Hepatocyte (in vitro differentiated cells): ENCODE data around the gene KRTAP5-4. TPM values are rescaled to one million over a fixed set of nuclear protein-coding genes. Genes with fewer than 3 reads are reported as not detected.
"Not testable (repeated sequence)": the region's sequence is repeated elsewhere in the genome, so short reads cannot be mapped to it uniquely, and the experiment has no call there.

ENCODE experiments used
- DNase-seq: peaks from one replicate; pipeline ENCODE4 v3.0.0-alpha.2; 2016; ENCODE audit warnings: low spot score
- H2AFZ ChIP-seq: fragments of 200-600 bp; sonication (generic); 2 replicates; pipeline ENCODE4 v1.6.0; 2016; ENCODE audit warnings: antibody characterized with exemption, mild to moderate bottlenecking
- H3K27ac ChIP-seq: fragments of 200-600 bp; sonication (generic); 2 replicates; pipeline ENCODE4 v1.5.1; 2016; ENCODE audit warnings: mild to moderate bottlenecking
- H3K27me3 ChIP-seq: fragments of 200-600 bp; sonication (generic); 2 replicates; pipeline ENCODE4 v1.6.1; 2016
- H3K36me3 ChIP-seq: fragments of 200-600 bp; sonication (generic); replicated peaks from 2 replicates; pipeline ENCODE4 v1.5.1; 2016; ENCODE audit warnings: low read depth; ENCODE audit not compliant: insufficient read depth
- H3K4me1 ChIP-seq: fragments of 200-600 bp; sonication (generic); 2 replicates; pipeline ENCODE4 v1.5.1; 2016; ENCODE audit warnings: mild to moderate bottlenecking, moderate library complexity; ENCODE audit not compliant: insufficient read depth
- H3K4me2 ChIP-seq: fragments of 200-600 bp; sonication (generic); 2 replicates; pipeline ENCODE4 v1.6.0; 2016
- H3K4me3 ChIP-seq: fragments of 200-600 bp; sonication (generic); 2 replicates; pipeline ENCODE4 v1.5.1; 2016; ENCODE audit warnings: mild to moderate bottlenecking
- H3K79me2 ChIP-seq: fragments of 200-600 bp; sonication (generic); 2 replicates; pipeline ENCODE4 v1.6.0; 2017; ENCODE audit warnings: mild to moderate bottlenecking
- H3K9me2 ChIP-seq: fragments of 200-600 bp; sonication (generic); replicated peaks from 2 replicates; pipeline ENCODE4 v1.6.0; 2017; ENCODE audit warnings: mild to moderate bottlenecking; ENCODE audit not compliant: insufficient read depth
- H3K9me3 ChIP-seq: fragments of 200-600 bp; sonication (generic); 2 replicates; pipeline ENCODE4 v1.5.1; 2016; ENCODE audit warnings: low read depth, mild to moderate bottlenecking
- H4K20me1 ChIP-seq: fragments of 200-600 bp; sonication (generic); 2 replicates; pipeline ENCODE4 v1.6.0; 2016; ENCODE audit warnings: mild to moderate bottlenecking; ENCODE audit not compliant: insufficient read depth, poor library complexity, severe bottlenecking
- EZH2 ChIP-seq: fragments of 200-600 bp; sonication (generic); IDR thresholded peaks from 2 replicates; pipeline ENCODE4 v1.6.1; 2016; ENCODE audit warnings: antibody characterized with exemption, mild to moderate bottlenecking, borderline replicate concordance
- EZH2phosphoT487 ChIP-seq: fragments of 200-600 bp; sonication (generic); IDR thresholded peaks from one replicate; pipeline ENCODE4 v1.6.1; 2018; ENCODE audit warnings: antibody characterized with exemption, mild to moderate bottlenecking, low read depth, moderate library complexity; ENCODE audit not compliant: unreplicated experiment, severe bottlenecking
- WGBS: methylation state at CpG from one replicate; pipeline ENCODE4 v1.1.6; 2016; ENCODE audit warnings: low lambda C conversion rate; ENCODE audit errors: missing lambda C conversion rate; 5-methylcytosine and 5-hydroxymethylcytosine counted together
- polyA plus RNA-seq: library from polyadenylated mRNA; unstranded; fragments of >200 nt; fragmentation: Nextera tagmentation; extraction: Ambion mirVana; gene quantifications from 2 replicates; pipeline ENCODE4 v1.2.1, GENCODE V29; 2016
- total RNA-seq: library from RNA; depleted of rRNA; stranded (reverse); fragments of >200 nt; gene quantifications from 2 replicates; pipeline ENCODE4 v1.2.3, GENCODE V29; 2014
- TF ChIP-seq, protein P1 (sequence below): fragments of 200-600 bp; sonication (generic); IDR thresholded peaks from 2 replicates; pipeline ENCODE4 v1.5.1; 2016; ENCODE audit warnings: antibody characterized with exemption, mild to moderate bottlenecking; ENCODE audit not compliant: poor library complexity

The KRTAP5-4 gene
- total and polyA plus RNA-seq, 2 experiments from 2014 or later: not detected

DNA sequence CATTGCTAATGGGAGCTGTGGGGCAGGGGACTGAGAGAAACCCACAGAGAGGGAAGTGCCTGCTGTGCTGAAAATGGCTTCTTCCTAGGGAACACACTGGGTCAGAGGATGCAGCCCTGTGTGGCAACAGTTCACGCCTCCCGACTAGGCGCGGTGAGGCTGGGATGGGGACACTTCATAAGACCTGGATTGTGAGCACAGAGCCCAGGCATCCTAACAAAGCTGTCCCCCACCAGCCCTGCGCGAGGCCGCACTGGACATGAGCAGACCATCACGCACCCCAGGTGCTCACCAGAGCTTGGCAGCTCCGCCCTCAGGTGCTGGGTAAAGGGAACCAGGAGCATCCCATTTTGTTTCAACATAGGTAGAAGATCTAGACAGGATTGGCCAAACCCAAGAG lies 1.8 kb upstream of the KRTAP5-4 start:
- no peaks in the 10 kb centered on the region for H3K36me3 ChIP-seq
- no peak overlapping the region for H3K27ac ChIP-seq
- H4K20me1 ChIP-seq: no peaks in the 10 kb centered on the region
- no peaks in the 10 kb centered on the region for H3K79me2 ChIP-seq
- H3K27me3 ChIP-seq: peaks cover 7% of the 10 kb centered on the region
- H3K9me2 ChIP-seq: no peaks in the 10 kb centered on the region
- H3K4me2 ChIP-seq: no peak overlapping the region
- no peak overlapping the region for H3K4me3 ChIP-seq
- TF ChIP-seq, protein P1, sequence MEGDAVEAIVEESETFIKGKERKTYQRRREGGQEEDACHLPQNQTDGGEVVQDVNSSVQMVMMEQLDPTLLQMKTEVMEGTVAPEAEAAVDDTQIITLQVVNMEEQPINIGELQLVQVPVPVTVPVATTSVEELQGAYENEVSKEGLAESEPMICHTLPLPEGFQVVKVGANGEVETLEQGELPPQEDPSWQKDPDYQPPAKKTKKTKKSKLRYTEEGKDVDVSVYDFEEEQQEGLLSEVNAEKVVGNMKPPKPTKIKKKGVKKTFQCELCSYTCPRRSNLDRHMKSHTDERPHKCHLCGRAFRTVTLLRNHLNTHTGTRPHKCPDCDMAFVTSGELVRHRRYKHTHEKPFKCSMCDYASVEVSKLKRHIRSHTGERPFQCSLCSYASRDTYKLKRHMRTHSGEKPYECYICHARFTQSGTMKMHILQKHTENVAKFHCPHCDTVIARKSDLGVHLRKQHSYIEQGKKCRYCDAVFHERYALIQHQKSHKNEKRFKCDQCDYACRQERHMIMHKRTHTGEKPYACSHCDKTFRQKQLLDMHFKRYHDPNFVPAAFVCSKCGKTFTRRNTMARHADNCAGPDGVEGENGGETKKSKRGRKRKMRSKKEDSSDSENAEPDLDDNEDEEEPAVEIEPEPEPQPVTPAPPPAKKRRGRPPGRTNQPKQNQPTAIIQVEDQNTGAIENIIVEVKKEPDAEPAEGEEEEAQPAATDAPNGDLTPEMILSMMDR: no peak
- no peak for TF ChIP-seq EZH2
- no peak for DNase-seq
- H3K9me3 ChIP-seq: no peaks in the 10 kb centered on the region
- H2AFZ ChIP-seq: no peak overlapping the region
- WGBS: 81% methylated on average over 9 of the region's 9 CpGs
- no peaks in the 10 kb centered on the region for H3K4me1 ChIP-seq

DNA sequence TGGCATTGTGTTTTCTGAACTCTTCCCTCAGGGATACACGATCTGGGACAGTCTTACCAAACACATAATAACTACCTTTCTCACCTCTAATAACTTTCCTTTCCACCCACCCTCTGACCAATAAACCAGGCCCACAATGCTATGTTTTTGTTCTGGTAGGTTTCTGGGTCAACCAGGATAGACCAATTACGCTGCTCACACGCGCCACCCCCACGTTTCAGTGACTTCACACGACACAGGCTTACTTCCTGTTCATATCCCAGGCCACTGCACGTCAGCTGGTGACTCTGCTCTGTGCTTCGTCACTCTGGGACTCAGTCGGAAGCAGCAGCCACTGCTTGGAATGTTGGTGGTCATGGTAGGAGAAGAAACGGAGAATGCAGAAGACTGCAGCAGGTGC lies 2.5 kb downstream of the KRTAP5-4 start:
- Histone ChIP-seq H3K9me3 (no peaks in the 10 kb centered on the region), H3K4me2 (no peak overlapping the region)
- TF ChIP-seq, protein P1: no peak

DNA sequence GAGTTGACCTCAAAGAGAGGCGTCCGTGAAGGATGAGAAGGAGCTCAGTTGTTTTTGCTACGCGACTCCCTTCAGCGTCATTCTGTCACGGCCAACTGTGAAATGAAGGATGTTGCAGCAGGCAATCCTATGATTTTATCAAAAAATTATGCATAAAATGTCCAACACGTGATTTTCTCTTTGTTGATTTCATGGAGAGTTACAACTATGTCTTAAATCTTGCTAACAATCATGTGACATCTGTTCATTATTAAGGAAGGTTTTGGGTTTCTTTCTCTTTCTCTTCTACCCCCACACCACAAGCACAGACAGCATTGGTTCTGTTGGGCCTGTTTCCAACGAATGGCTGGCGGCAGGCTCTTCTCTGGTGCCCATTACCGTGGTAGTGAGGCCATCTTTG lies 3.7 kb downstream of the KRTAP5-4 start:
- no peaks in the 10 kb centered on the region for H4K20me1 ChIP-seq
- WGBS: 87% methylated on average over 10 of the region's 10 CpGs
- H3K27ac ChIP-seq: no peak overlapping the region
- TF ChIP-seq, protein P1: no peak
- TF ChIP-seq EZH2 (no peak), EZH2phosphoT487 (no peak)
- no peak overlapping the region for H3K4me3 ChIP-seq
- H3K4me1 ChIP-seq: no peaks in the 10 kb centered on the region
- no peak for DNase-seq
- no peaks in the 10 kb centered on the region for H3K9me2 ChIP-seq
- no peaks in the 10 kb centered on the region for H3K79me2 ChIP-seq
- no peak overlapping the region for H2AFZ ChIP-seq
- no peaks in the 10 kb centered on the region for H3K36me3 ChIP-seq
- no peaks in the 10 kb centered on the region for H3K9me3 ChIP-seq
- H3K27me3 ChIP-seq: peaks cover 3% of the 10 kb centered on the region
- H3K4me2 ChIP-seq: no peak overlapping the region

More for the DNA sequence above, 2.5 kb downstream of the KRTAP5-4 start:
- Histone ChIP-seq H3K79me2 (no peaks in the 10 kb centered on the region), H4K20me1 (no peaks in the 10 kb centered on the region), H3K36me3 (no peaks in the 10 kb centered on the region), H3K4me1 (no peaks in the 10 kb centered on the region), H2AFZ (no peak overlapping the region), H3K27me3 (peaks cover 3% of the 10 kb centered on the region), H3K9me2 (no peaks in the 10 kb centered on the region), H3K27ac (no peak overlapping the region), H3K4me3 (no peak overlapping the region)
- no peak for DNase-seq
- WGBS: 60% methylated on average over 10 of the region's 10 CpGs

DNA sequence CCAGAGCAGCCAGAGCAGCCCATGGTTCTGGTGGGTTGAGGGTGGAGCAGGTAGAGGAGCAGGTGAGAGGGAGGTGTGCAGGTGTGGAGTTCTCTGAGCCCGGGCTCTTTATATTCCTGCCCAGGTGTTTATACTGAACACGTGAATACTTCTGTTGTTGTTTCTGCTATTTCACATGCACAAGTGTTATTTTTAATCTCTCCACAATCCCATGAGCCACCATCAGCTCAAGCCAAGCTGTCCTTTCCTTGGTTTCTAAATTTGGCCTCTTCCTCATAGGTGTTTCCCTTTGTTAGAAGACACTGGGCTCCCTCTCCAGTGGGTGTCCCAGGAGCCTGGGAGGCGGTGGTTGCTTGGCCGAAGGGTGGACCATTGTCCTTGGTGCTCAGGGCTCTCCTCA lies 13.6 kb downstream of the KRTAP5-4 start, which contains the start of gene KRTAP5-3:
Gene KRTAP5-3 (minus strand): TSS at position 101 of the 400 bp plus-strand sequence. CDS start 78 bp downstream, at position 23.
- H3K9me2 ChIP-seq: no peaks in the 10 kb centered on the region
- no peaks in the 10 kb centered on the region for H4K20me1 ChIP-seq
- WGBS: 78% methylated on average over 4 of the region's 4 CpGs
- H3K4me2 ChIP-seq: no peak within 1 kb of the TSS
- no peak within 1 kb of the TSS for H3K4me3 ChIP-seq
- TF ChIP-seq EZH2phosphoT487 (no peak), EZH2 (no peak)
- TF ChIP-seq, protein P1: no peak
- no peak within 1 kb of the TSS for H2AFZ ChIP-seq
- no peak within 1 kb of the TSS for H3K27ac ChIP-seq
- H3K4me1 ChIP-seq: no peaks in the 10 kb centered on the region
- H3K27me3 ChIP-seq: peaks cover 4% of the 10 kb centered on the region
- no peaks in the 10 kb centered on the region for H3K36me3 ChIP-seq
- no peaks in the 10 kb centered on the region for H3K79me2 ChIP-seq
- H3K9me3 ChIP-seq: no peaks in the 10 kb centered on the region
- DNase-seq: no peak

DNA sequence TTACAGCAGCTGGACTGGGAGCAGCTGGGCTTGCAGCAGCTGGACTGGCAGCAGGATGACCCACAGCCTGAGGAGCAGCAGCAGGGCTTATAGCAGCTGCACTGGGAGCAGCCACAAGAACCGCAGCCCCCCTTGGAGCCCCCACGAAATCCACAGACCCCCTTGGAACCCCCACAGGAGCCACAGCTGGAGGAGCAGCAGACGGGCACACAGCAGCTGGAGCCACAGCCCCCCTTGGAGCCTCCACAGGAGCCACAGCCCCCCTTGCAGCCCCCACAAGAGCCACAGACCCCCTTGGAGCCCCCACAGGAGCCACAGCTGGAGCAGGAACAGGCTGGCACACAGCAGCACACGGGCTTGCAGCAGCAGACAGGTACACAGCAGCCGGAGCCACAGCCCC lies 14.0 kb downstream of the KRTAP5-4 start:
- H3K9me2 ChIP-seq: not testable (repeated sequence)
- WGBS: 69% methylated on average over 5 of the region's 5 CpGs

More for the DNA sequence above, 14.0 kb downstream of the KRTAP5-4 start:
- H3K4me1 ChIP-seq, H3K36me3 ChIP-seq, DNase-seq, H3K27me3 ChIP-seq, H3K4me3 ChIP-seq, H4K20me1 ChIP-seq, H3K79me2 ChIP-seq, H3K9me3 ChIP-seq, H3K4me2 ChIP-seq, H3K27ac ChIP-seq, H2AFZ ChIP-seq: not testable (repeated sequence)
